Osteoblast (primary cell): Measurements from ENCODE around the gene ZIC4. TPM values are rescaled to one million over a fixed set of nuclear protein-coding genes. Genes with fewer than 3 reads are reported as not detected.

Experiments used
- DNase-seq: peaks from one replicate; pipeline ENCODE4 v3.0.0; 2011; ENCODE audit warnings: low spot score, mixed read lengths; ENCODE audit not compliant: insufficient read length; ENCODE audit errors: missing footprints
- H2AFZ ChIP-seq: 2 replicates; pipeline ENCODE4 v1.6.0; 2011; ENCODE audit warnings: mild to moderate bottlenecking, low read length
- H3K27ac ChIP-seq: 2 replicates; pipeline ENCODE4 v1.5.1; 2011; ENCODE audit warnings: mild to moderate bottlenecking, low read depth, low read length, moderate library complexity
- H3K27me3 ChIP-seq: 2 replicates; pipeline ENCODE4 v1.6.0; 2012; ENCODE audit warnings: mild to moderate bottlenecking, control low read depth, inconsistent platforms, low read length, moderate library complexity; ENCODE audit not compliant: insufficient read depth
- H3K36me3 ChIP-seq: 2 replicates; pipeline ENCODE4 v1.5.1; 2011; ENCODE audit warnings: mild to moderate bottlenecking, low read length, control low read depth, moderate library complexity; ENCODE audit not compliant: insufficient read depth
- H3K4me1 ChIP-seq: 2 replicates; pipeline ENCODE4 v1.5.1; 2011; ENCODE audit warnings: mild to moderate bottlenecking, low read length, control low read depth, moderate library complexity; ENCODE audit not compliant: insufficient read depth
- H3K4me2 ChIP-seq: 2 replicates; pipeline ENCODE4 v1.6.0; 2011; ENCODE audit warnings: mild to moderate bottlenecking, low read length; ENCODE audit not compliant: insufficient read depth
- H3K4me3 ChIP-seq: fragments of 200-600 bp; sonication (generic); 3 replicates; pipeline ENCODE4 v1.5.1; 2012; ENCODE audit warnings: mild to moderate bottlenecking, low read length, inconsistent platforms; ENCODE audit not compliant: insufficient read depth
- H3K79me2 ChIP-seq: 2 replicates; pipeline ENCODE4 v1.6.0; 2012; ENCODE audit warnings: mild to moderate bottlenecking, low read length, control low read depth, inconsistent platforms; ENCODE audit not compliant: insufficient read depth
- H3K9me3 ChIP-seq: 2 replicates; pipeline ENCODE4 v1.5.1; 2011; ENCODE audit warnings: low read depth, low read length, control low read depth
- H4K20me1 ChIP-seq: 2 replicates; pipeline ENCODE4 v1.6.0; 2012; ENCODE audit warnings: mild to moderate bottlenecking, low read length, control low read depth; ENCODE audit not compliant: insufficient read depth
- total RNA-seq: library from RNA; depleted of rRNA; stranded (reverse); fragments of >200 nt; gene quantifications from 2 replicates; pipeline ENCODE4 v1.2.3, GENCODE V29; 2012
- TF ChIP-seq, protein P1 (sequence below): IDR thresholded peaks from 2 replicates; pipeline ENCODE4 v1.5.1; 2011; ENCODE audit warnings: mild to moderate bottlenecking, low read depth, low read length, moderate library complexity; ENCODE audit errors: extremely low read depth

Gene ZIC4
- total RNA-seq, 1 donor, result 0.72 TPM

DNA sequence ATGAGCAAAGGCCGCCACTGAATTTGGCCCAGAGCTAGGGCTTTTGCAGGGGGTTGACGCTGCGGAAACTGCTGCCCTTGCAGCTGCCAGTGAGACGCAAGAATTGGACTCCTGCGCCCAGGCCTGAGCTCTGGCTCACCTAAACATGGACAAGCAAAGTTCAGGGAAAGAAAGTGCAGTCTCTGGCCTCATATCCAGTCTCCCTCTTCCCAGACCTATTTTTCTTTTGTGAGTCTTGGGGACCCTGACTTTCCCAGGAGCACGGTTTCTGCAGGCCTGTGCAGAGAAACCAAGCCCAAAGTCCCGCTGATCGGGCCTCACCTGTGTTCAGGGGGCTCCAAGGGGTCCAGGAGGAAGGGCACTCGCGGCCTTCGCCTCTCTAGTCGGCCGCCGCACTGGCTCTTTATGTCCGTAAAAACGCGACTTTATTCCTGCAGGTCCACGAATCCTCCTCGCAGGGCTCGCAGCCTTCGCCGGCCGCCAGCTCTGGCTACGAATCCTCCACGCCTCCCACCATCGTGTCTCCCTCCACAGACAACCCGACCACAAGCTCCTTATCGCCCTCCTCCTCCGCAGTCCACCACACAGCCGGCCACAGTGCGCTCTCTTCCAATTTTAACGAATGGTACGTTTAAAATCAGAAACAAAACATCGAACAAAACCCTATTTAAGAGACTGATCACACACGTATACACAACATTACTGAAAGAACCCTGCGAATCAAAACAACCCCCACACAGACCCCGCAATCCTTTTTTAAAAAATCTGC is 6.8 kb upstream of the ZIC4 start:
- H3K4me3 ChIP-seq, result peak overlapping the region; percentile 52

DNA sequence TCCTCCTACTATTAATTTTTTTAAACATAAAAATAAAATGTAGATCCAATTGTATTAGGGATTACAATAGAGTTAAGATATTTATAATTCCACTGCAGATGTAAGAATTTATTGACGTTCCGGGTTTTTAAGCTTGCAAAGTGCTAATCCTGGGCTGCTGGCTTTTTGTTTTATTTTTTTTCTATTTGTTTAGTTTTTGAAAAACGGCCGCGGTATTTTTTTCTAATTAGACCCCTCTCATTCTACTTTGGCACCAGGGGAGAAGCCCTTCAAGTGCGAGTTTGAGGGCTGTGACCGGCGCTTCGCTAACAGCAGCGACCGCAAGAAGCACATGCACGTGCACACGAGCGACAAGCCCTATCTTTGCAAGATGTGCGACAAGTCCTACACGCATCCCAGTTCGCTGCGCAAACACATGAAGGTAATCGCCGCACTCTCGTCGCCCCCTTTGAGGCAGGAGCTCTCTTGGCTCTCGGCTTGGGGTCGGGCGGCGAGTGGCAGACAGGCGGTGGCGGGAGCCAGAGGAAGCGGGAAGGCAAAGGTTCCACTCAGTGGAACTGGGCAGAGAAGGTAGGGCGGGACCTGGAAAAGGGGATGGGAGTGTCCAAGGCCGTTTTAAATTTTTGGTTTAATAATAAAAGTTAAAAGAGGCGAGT is 6.0 kb upstream of the ZIC4 start:
- peaks cover 93% of the 10 kb centered on the region for H3K27me3 ChIP-seq
- no peaks in the 10 kb centered on the region for H4K20me1 ChIP-seq
- H3K36me3 ChIP-seq, result no peaks in the 10 kb centered on the region
- DNase-seq, result peak; percentile 56
- no peaks in the 10 kb centered on the region for H3K79me2 ChIP-seq
- H3K4me3 ChIP-seq, result no peak overlapping the region
- no peak overlapping the region for H3K27ac ChIP-seq
- H3K4me1 ChIP-seq, result no peaks in the 10 kb centered on the region
- peaks cover 3% of the 10 kb centered on the region for H3K9me3 ChIP-seq
- TF ChIP-seq, protein P1, sequence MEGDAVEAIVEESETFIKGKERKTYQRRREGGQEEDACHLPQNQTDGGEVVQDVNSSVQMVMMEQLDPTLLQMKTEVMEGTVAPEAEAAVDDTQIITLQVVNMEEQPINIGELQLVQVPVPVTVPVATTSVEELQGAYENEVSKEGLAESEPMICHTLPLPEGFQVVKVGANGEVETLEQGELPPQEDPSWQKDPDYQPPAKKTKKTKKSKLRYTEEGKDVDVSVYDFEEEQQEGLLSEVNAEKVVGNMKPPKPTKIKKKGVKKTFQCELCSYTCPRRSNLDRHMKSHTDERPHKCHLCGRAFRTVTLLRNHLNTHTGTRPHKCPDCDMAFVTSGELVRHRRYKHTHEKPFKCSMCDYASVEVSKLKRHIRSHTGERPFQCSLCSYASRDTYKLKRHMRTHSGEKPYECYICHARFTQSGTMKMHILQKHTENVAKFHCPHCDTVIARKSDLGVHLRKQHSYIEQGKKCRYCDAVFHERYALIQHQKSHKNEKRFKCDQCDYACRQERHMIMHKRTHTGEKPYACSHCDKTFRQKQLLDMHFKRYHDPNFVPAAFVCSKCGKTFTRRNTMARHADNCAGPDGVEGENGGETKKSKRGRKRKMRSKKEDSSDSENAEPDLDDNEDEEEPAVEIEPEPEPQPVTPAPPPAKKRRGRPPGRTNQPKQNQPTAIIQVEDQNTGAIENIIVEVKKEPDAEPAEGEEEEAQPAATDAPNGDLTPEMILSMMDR, result no peak
- no peak overlapping the region for H3K4me2 ChIP-seq
- no peak overlapping the region for H2AFZ ChIP-seq

More for the DNA sequence above, 6.8 kb upstream of the ZIC4 start:
- DNase-seq, result peak; percentile 72
- Histone ChIP-seq H3K27me3 (peaks cover 93% of the 10 kb centered on the region), H3K4me1 (no peaks in the 10 kb centered on the region), H3K4me2 (peak overlapping the region; percentile 73), H3K36me3 (no peaks in the 10 kb centered on the region), H4K20me1 (no peaks in the 10 kb centered on the region), H3K79me2 (no peaks in the 10 kb centered on the region), H2AFZ (peak overlapping the region; percentile 56), H3K27ac (no peak overlapping the region), H3K9me3 (peaks cover 3% of the 10 kb centered on the region)
- TF ChIP-seq, protein P1, result no peak

DNA sequence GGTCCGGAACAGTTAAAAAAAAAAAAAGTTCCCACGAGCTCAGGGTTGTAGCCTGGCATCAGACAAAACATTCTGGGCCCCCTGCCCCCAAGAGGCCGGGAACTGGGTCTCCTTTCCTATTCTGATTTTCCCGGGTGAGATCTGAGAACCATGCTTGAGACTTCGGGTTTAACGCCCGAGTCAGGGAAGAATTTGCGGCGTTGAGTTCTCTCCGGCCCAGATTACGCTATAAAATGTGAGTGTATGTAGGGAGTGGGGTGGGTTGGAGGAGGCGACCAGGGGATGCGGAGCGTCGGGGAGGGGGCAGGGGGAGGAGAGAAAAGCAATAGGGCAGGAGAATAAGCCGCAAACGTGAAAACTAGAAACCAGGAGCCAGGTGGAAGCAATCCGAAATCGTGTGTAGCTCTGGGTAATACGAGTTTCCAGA is 5.5 kb upstream of the ZIC4 start:
- H3K4me2 ChIP-seq, result no peak overlapping the region
- H3K27ac ChIP-seq, result no peak overlapping the region
- peak; percentile 56 for DNase-seq
- H4K20me1 ChIP-seq, result no peaks in the 10 kb centered on the region
- no peaks in the 10 kb centered on the region for H3K36me3 ChIP-seq
- no peak overlapping the region for H3K4me3 ChIP-seq
- no peaks in the 10 kb centered on the region for H3K4me1 ChIP-seq
- peaks cover 96% of the 10 kb centered on the region for H3K27me3 ChIP-seq
- peaks cover 3% of the 10 kb centered on the region for H3K9me3 ChIP-seq
- H3K79me2 ChIP-seq, result no peaks in the 10 kb centered on the region
- no peak overlapping the region for H2AFZ ChIP-seq
- TF ChIP-seq, protein P1, result no peak

DNA sequence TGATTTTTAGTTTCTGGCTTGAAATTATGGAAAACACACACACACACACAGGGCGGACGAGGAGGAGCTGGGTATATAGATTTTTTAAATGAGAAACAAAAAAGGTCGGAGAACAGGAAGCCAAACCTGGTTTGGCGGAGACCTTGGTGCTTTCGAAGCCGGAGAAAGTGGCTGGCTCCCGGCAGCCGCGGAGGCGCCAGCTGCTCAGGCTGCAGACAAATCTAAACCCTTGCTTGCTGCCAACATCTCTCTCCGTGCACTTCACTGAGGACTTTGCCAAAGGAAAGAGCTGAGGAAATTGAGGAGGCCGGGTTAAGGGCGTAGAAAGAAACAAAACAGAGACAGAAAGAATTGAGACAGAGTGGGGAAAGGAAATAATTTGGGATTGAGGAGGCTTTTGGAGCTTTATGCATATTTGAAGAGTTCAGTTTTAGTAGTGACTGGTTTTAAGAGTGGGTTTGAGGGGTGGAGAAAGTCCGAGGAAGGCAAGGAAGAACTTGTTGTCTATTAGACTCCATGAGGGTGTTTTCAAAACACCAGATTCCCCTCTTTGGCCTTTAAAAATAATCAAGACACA is 5.0 kb upstream of the ZIC4 start:
- TF ChIP-seq, protein P1, result no peak
- H3K4me2 ChIP-seq, result peak overlapping the region; percentile 70
- no peaks in the 10 kb centered on the region for H3K36me3 ChIP-seq
- no peaks in the 10 kb centered on the region for H4K20me1 ChIP-seq
- peak overlapping the region; percentile 61 for H3K4me3 ChIP-seq
- no peaks in the 10 kb centered on the region for H3K79me2 ChIP-seq
- no peaks in the 10 kb centered on the region for H3K4me1 ChIP-seq
- peaks cover 3% of the 10 kb centered on the region for H3K9me3 ChIP-seq
- no peak overlapping the region for H2AFZ ChIP-seq
- peaks cover 98% of the 10 kb centered on the region for H3K27me3 ChIP-seq
- no peak overlapping the region for H3K27ac ChIP-seq
- DNase-seq, result peak; percentile 90
